Measurements from ENCODE around the gene TOM1L2.

The TOM1L2 gene

GRCh38 chr17:17899486-17899885 is 72.7 kb downstream of the TOM1L2 start:
- no peak for DNase-seq (ENCODE audit: low spot score)

DNA sequence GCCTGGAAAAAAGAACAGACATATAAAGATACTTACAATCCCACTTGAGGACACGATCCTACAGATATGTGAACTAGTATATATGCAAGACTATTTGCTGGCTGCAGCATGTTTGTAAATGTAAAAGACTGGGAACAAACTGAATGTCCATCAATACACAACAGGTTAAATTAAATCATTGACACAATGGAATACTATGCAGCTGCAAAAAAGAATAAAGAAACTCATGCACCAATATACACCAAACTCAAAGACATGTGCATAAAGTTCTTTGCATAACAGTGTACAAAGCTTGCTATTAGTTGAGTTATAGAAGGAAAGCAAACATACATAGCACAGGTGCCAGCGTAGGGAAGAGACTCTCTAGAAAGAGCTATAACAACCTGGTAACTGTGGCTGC is 73.5 kb downstream of the TOM1L2 start:
- DNase-seq (ENCODE audit: low spot score), result no peak

GRCh38 chr17:17897442-17897841 is 74.8 kb downstream of the TOM1L2 start:
- DNase-seq (ENCODE audit: low spot score), result no peak

DNA sequence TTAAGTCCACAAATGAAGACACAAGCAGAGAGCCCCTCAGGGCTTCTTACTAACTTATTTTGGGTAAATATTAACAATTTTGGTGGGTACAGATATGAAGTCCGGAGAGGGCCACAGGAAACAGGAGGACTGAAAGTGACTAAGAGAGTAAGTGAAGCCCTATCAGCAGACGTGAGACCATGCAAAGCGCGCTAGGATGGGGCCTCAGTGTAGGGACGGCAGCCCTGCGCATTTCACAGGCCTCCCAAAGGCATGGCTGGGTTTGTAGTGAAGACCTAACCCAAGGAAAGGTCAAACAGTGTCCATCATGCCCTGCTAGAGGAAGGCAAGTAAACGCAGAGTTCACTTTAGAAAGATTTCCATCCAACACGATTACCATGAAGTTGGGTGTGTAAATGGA is 75.5 kb downstream of the TOM1L2 start:
- no peak for DNase-seq (ENCODE audit: low spot score)

DNA sequence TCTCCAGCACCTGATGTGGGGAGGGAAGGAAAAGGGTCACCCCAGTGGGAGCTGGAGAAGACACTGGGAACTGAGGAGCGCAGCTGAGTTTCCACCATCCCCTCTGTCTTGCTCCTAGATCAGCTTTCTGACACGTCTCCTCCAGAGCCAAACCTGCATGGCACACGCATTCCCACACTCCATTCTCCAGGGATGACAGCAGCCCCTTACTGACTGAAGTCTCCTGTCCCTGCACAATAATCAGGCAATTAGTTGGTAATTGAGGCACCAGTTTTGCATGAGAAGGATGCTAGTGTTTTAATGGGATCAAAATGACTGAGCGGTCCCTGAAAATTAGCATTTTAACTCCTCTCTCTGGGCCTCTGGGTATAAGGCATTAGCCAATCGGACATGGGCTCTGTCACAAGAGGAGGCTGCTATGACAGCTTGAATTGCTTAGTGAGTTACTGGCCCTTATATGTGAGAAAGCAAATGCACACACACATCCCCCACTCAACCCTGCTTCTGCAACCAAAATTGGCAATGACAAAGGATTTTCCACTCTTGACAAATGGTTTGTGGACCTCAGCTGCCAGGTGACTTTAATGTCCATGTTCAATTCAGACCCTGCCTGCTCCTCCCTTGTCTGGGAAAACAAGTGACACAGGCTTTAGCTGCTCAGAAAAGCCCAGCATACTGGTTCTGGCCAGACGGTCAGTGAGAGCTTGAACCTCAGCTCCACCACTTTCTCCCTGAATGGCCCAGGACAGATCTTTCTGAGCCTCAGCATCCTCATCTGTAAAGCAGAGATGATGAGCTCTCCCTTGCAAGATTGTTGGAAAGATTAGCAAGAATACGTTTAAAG is 78.2 kb downstream of the TOM1L2 start:
- DNase-seq (ENCODE audit: low spot score), result no peak

- DNase-seq (ENCODE audit: low spot score), result no peak
Measured at GRCh38 chr17:17892731-17893130, 79.5 kb downstream of the TOM1L2 start.

GRCh38 chr17:17892009-17892408 is 80.2 kb downstream of the TOM1L2 start:
- no peak for DNase-seq (ENCODE audit: low spot score)

DNA sequence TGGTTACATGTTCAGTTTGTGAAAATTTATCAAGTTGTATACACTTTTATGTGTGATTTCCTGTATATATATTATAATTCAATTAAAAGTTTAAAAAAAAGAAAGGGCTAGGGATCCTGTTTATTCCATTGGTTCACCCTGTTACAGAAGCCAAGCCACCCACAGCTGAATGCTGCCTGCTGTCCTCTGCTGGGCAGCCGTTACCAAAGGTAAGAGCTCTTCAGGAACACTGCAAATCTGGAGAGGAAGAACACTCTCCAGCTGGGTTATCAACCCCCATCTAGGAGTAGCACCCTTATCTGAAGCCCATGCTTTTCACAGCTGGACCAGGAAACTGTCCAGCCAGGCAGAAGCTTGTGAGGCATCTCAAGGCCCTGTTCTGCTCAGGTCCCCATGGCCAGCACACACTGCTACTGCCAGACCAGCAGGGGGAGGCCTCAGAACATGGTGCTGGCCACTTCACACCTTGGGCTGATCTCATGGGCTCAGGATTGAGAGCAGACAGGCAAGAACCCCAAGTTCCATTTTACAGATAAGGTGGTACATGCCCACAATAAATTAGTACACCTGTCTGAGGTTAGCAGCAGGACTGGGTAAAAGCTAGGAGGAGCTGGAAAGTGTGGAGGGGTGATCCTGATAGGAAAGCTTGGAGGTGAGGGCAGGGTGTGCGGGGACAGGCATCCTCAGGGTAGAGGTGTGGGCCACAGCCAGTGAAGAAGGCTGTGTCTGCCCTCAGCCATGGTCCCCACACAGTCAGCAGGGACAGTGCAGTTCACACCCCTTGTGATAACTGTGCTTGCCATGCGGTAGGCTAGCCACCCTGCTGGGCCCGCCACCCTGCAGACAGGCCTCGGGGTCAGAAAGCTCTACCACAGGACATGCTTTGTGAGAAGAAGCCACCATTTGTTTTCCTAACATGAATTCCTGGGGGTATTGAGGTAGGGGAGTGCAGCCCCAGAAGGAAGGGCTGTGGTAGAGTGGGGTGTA is 81.1 kb downstream of the TOM1L2 start:
- DNase-seq (ENCODE audit: low spot score), result no peak

DNA sequence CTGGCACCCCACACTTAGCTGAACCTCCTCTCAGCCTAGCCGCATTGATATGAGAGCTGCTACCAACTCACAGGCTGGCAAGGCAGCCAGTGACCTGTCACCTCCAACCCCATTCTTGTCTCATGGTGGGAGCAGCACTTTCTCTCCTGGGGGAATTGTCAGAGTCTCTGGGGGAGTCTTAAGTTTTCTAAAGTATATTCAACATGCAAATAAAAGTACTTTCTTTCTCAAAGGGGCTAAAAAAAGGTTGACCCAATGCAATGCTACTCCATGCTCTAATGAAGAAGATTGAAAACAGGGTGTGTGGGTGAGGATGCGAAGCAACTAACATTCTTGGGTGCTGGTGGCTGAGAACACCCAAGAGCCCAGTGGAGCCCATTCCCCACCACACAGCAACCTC is 82.3 kb downstream of the TOM1L2 start:
- no peak for DNase-seq (ENCODE audit: low spot score)

DNA sequence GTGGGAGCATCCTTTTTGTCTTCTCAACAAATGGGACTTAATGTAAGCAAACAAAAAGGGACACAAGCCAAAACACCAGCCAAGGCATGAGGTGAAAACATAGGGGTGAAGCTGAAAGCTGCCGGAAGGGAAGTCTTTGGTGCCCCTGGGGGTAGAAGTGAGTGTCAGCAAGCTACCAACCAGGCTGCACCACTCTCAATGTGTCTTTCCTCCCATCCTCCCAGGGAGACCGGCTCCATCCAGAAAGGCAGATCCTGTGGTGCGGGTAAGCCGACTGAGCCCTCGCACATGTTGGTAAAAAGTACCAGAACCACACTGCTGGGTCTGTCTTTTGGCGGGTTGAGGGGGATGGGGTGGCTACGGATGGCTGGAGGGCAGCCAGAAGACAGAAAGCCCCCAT is 83.4 kb downstream of the TOM1L2 start:
- no peak for DNase-seq (ENCODE audit: low spot score)

GRCh38 chr17:17888371-17888770 is 83.8 kb downstream of the TOM1L2 start:
- DNase-seq (ENCODE audit: low spot score), result no peak

DNA sequence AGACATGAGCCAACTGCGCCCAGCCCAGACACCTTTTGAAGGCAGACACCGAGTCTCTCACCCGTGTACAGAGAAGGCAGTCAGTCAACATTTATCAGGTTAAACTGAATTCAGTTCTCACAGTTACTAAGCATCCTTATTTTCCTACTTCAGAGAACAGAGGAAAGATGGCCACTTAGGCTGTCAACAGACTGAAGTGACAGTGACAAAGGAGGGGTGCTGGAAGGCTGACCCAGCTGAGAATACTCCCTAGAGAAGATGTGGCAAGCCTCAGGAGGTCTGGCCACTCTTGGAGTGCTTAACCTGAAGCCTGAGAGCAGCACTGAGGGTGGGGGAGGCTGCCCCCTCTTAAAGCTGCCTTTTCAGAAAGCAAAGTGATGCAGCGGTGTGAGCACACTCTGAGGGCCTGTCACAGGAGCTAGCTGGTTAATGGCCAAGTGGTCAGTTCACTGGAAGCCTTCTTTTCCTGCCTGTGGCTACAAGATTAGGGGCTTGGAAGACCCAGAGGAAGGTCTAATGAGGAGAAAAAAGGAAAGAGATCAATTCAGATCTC is 84.4 kb downstream of the TOM1L2 start:
- no peak for DNase-seq (ENCODE audit: low spot score)

DNA sequence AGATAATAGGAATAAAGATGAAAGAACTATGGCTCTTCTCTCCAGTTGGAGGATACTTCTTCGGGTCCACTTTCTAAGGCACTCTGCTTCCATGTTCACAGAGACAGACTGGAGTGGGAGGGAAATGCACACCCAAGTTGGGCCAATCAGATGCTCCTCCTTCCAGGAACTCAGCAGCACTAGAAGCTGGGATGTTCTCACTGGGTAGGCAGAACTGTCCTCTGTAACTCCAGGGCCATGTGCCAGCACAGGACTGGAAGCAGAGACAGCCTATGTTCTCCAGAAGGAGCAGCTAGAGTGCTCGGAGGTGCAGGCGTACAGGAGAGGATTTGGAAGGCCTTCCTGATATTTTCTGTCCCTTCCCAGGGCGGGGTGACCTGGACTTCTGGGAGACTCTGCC is 85.5 kb downstream of the TOM1L2 start:
- no peak for DNase-seq (ENCODE audit: low spot score)

DNA sequence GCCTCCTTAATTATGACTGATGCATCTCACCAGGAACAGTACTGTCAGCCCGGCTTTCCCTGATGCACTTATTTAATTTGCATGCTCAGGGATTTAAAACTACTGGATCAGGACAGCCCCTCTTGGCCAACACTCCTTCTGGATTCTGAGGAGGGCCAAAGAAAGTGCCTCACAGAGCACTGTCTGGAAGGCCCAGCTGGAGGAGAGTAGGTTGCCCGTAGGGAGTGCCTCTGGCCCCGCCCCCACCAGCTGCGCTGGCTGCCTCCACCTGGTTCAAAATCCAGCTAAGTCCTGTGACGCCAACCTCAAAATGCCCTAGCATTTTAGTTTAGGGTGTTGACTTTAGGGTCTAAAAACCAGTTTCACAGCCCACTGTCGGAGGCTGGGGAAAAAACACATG is 86.0 kb downstream of the TOM1L2 start:
- DNase-seq (ENCODE audit: low spot score), result no peak

- DNase-seq (ENCODE audit: low spot score), result no peak
Measured at GRCh38 chr17:17884391-17885357, 87.5 kb downstream of the TOM1L2 start.

DNA sequence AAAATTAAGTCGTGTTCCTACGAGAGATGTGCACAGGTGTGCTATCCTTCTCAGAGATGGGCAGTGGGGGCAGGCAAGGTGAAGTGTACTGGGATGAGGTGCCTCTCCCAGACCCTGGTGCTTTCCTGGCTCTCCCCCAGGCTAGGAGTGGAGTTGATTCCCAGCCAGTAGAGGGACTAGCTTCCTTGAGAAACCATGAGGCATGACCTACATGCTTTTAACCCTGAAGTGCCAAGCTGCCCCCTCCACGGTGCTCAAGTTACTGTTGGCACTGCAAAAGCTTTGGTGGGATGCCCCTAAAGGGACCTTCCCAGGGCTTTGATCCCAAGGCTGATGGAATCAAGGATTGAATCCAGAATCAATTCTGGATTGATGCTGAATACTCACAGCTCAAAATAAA is 88.4 kb downstream of the TOM1L2 start:
- no peak for DNase-seq (ENCODE audit: low spot score)

DNA sequence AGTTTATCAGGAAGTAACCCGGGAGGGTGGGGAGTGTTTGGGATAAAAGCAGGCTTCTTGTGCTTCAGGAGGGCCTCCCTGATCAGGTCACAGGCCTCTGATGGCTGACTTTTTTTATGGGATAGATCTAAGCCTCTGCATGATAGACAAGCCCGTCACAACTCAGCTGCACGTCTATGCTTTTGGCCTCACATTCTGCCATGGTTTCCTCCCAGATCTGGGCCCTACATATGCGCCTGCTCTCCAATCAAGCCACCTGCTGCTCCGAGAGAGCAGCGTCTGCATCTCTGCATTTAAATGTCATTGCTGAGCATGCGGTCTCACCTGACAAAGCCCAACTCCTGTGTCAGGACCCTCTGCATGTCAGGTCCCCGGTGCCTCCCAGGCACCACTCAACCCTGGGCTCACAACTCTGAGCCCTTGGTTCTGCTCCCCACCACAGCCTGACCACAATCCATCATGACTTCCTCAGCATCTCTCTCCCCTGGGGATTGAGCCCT is 90.1 kb downstream of the TOM1L2 start:
- no peak for DNase-seq (ENCODE audit: low spot score)

- DNase-seq (ENCODE audit: low spot score), result no peak
Measured at GRCh38 chr17:17880577-17881196, 91.5 kb downstream of the TOM1L2 start.

GRCh38 chr17:17877529-17878358 is 94.5 kb downstream of the TOM1L2 start:
- peak; percentile 49 for DNase-seq (ENCODE audit: low spot score)

DNA sequence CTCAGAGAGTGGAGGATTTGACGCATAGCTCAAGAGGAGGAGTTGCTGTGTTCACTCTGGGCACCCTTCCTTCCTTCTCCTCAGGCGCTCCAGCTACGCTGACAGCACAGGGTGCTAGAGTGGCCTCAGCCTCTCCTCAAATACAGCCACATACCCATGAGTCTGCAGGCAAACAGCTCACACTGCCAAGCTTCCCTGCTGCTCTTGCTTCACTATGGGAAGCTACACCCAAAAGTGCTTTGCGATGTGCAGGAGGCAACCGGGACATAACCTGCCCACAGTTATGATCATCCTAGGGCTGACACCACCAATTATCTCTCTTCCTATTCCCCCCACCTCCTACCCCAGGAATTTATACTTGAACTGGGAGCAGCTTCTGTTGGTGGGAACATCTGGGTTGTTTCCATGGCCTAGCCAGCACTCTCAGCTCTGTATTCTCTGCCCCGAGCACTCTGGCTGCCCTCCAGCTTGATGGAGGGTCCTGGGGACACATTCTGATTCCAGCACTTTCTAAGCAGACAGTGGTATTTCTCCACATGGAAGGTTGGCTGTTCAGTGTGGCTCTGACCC is 95.2 kb downstream of the TOM1L2 start:
- no peak for DNase-seq (ENCODE audit: low spot score)
